GM21360 (cell line): Measurements from ENCODE around the gene C4orf17.
A peak's percentile ranks its signal among the peaks of the same experiment; 100 is the strongest.

Experiments
- ATAC-seq: cut with Tn5 transposase; IDR thresholded peaks from one replicate; pipeline ENCODE4 v1.9.1; 2021; ENCODE audit warnings: mild to moderate bottlenecking, moderate library complexity; ENCODE audit not compliant: unreplicated experiment

The C4orf17 gene

DNA sequence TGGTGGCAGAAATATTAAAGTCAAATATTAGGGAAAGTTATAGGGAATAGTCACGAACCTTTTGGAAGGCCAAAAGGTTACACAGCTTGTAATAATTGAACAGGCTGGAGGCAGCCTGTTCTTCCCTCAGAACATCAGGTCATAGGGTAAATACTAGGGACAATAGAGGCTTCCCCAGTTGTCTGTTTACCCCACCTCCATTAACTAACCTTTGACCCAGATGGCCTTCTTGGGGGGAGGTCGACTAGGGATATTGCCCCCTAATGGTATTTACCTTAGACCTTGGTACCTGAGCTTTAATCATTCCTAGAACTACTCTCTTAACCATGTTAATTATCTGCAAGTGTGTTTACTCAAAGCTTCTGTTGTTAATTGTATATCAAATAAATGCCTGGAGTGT, 26.0 kb downstream of the C4orf17 start:
- ATAC-seq, result no peak

DNA sequence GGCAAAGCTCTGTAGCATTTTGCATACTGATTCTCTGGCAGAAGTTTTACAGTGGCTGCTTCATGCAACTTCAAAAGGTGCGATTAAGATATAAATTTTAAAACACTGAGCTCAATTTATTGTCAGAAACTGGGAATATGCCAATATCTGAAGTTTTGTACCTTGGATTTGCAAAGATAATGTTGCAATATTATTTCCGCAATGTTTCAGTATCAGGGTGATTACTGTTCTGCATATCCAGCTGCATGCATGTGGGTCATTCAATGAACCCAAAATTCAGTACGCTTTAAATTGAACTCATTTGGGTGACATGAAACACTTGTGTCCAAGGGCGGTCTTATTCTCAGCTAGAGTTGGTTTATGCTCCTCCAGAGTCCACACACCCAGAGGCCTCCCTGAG, 26.9 kb downstream of the C4orf17 start:
- no peak for ATAC-seq

DNA sequence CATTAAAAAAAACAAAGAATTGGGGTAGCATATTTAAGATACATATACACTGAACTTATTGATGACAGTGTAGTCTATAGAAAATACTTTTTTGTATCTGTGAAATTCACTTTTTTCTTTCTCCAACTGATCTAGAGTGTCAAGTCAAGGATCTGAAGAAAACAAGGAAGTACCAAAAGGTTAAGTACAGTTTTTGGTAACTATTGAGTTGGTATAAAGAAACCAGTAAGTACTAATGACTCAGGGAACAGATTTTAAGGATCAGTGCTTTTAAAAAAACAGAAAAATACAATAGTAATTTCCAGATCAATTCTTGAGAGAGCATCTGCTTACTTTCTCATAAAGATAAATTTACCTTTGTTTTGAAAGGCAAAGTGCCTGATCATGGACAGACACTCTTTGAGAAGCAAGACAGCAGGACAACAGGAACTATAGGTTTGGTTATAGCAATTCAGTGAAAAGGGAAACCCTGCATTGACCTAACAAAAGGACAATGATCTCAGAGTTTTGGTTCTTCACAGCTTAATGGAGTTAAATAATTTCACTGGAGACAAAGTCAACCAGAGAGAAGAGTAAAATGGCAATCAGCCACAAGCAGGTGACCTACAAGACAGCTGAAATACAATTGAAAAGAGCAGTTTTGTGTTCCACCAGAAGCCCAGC, 29.6 kb downstream of the C4orf17 start:
- no peak for ATAC-seq

DNA sequence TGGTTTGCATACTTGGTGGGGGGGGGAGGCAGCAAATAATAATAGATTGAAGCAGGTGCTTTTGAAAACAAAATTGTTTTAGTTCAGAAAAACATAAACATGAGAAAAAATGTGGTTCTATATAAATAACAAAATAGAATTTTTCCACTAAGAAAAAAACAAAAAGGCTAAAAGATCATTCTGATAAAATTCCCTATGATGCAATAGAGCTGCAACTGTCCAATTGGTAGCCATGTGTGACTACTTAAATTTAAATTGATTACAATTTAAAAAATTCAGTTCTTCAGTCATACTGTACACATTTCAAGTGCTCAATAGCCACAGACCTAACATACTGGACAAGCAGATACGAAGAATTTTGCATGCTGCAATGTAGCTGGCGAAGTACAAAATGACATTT, 42.1 kb downstream of the C4orf17 start:
- no peak for ATAC-seq

DNA sequence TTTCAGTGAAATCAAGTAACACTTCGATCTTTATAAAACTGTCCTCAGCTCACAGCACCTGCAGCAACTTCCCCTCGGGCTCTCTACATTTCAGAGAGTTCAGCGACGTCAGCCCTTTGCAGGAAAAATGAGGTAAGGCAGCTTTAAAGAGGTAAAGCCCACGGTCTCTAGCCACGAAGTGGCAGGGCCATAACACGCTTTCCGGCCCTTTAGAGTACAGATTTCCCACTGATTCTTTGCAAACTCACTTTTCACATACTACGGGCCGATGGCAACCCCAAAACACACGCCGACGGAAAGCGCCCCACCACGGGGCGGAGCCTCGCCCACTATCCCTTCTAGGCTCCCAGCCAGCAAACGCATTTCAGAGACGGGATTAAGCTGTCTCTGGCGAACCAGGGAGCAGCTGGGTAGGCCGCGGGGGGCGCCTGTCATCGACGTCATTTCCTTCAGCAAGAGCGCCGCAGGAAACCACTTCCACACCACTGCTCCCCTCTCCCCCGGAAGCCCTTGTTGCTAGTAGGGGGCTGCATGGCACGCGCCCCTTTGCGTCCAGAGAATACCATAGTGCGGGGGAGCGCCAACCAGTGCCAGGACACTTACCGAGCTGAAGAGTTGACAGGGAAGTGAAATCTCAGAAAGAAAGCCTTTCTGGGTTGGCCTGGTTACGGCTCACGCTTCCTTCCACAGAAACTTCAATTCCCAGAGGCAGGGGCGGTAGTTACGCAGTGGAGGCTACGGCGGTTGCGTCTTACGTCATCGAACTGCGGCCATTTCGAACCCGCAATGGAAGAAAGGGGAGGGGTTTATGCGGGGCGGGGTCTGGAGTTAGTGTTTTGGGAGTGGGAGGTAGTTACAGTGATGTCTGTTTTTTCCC, 52.7 kb downstream of the C4orf17 start, which contains the start of gene TRMT10A:
Gene TRMT10A (minus strand): TSS at position 730 of the 877 bp plus-strand sequence. CDS start 4,701 bp downstream, outside the sequence.
- peak; percentile 93 for ATAC-seq

DNA sequence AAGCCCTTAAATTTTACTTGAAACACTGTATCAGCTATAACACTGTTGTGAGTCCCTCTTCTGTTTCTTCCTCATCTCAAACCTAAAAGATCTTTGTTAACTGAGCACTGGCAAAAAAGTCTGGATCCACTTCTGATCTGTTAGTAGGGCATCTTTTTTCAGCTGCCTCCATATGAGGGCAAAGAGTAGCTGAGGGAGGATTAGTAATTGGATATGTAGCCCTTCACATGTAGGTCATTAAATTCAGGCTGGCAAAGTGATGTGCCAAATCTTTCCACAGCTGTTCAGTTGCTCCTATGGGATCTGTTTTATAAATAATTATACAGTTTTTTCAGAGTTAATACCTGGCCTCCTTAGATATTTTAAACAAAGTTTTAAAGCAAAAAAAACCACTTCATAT, 54.1 kb downstream of the C4orf17 start:
- ATAC-seq, result no peak

DNA sequence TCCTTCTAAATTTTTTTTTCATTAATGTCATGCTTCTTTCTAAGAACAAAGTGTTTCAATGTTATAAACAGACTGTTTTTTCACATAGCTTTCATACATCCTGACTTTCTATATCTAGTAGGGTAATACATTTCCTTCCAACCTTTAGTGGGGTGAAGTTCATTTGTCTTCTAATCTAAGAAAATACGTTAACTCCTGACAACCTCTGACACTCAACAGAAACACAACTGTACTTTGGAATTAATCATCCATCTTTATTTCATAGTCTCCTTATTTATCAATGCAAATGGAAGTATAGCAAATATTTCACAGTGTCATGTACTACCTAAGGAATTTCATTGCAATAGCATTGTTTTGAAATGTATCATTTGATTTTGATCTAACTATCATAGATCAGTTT, 61.1 kb downstream of the C4orf17 start:
- ATAC-seq, result no peak

DNA sequence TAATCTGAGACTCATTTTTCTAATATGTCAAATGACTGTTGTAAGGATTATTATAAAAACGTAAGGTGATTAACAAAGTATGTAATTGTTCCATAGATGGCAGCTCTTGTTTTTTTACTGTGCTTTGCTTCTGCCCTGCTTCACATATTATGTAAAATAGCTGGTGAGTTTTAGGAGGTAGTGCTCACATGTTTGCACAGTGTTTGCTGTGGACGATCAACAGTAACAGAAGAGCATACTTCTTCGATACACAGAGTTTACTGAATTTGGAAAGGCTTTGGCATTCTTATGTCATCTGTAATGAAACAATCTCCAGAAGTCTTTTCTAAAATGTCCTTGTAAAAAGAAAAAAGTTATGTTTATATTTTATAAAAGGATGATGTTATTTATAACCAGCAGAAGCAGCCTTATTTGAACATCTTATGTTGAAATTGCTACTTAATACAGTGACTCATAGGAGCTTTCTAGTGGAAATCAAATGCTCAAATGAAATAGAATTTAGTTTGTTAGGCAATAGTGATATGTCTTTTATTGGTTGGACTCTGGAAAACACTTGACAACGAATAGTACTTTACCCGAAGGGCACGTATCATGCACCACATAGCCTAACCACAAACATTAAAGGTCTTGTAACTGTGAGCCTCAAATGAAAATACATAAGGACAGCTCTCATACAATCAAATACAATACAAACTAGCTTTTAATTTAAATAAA, 61.9 kb downstream of the C4orf17 start:
- no peak for ATAC-seq

DNA sequence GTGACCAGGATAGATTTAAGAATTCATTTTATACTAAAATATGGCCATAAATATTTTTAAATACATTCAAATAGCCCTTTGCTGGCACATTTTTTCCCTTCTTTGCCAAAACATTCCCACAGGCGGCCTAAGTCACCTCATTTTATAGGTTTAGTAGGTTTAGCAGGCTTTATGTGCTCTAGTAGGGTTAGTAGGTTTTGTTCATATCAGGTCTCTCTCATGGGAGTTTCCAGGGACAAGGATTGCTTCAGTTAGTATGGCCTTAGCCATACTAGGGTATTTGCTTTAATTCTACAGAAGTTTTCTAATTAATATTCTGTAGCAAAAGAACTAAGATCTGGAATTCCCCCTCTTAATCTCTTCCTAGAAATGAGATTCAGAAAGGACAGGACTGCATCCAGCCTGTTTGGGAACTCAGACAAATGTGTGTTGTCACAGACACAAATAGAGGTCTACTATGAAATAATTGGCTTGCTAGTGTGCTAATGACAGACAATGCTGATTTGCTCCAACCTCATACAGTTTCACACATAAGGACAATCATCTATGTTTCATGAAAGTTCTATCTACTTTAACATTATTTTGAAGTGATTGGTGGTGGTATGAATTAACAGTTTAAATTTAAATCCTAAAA, 63.0 kb downstream of the C4orf17 start:
- ATAC-seq, result no peak

DNA sequence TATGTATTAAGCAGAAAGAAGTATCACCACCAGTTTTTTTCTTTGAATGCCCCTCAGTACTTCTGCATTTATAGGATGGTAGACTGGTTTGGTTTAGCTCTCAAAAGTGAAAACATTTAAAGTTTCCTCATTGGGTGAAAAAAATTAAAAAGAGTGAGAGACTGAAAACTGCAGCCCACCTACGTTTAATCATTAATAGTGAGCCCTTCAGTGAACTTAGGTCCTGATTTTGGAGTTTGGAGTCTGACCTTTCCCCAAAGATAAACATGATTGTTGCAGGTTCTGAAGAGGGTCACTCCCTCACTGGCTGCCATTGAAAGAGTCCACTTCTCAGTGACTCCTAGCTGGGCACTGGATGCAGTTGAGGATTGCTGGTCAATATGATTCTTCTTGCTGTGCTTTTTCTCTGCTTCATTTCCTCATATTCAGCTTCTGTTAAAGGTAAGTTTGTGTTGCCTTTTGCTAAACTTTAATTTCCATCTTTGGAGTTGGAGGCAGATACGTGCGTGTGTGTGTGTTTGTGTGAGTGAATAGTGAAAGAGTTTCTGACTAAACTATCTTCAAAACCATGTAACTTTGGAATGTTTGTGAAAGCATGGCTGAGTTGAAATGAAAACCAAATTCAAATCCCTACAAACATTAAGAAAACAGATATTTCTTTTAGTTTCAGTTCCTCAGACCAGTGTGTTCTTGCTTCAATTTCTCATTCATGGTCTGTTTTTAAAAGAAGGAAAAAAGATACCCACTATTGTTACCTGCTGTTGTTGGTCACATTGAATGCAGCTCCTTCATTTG, 63.9 kb downstream of the C4orf17 start, which contains the start of gene MTTP:
Gene MTTP (plus strand): TSS at position 295 of the 795 bp plus-strand sequence. CDS start 86 bp downstream, at position 381.
- ATAC-seq, result peak; percentile 76

DNA sequence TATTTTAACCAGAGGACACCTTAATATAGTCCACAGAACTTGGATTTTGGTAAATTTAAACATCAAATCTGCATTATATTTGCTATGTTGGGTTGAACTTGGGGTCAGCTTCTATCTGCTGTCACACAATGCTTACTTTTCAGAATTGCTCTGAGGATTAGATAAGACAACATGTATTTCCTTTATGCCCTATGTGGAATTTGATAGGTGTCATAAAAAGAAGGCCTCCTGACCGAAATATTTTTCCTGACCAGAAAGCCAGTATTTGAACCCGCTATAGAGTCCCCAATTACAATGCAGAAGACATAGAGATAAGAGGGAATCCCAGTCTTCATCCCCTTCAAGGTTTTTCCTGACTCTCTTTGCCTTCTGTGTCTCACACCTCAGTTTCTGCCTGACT, 67.9 kb downstream of the C4orf17 start:
- ATAC-seq, result no peak

DNA sequence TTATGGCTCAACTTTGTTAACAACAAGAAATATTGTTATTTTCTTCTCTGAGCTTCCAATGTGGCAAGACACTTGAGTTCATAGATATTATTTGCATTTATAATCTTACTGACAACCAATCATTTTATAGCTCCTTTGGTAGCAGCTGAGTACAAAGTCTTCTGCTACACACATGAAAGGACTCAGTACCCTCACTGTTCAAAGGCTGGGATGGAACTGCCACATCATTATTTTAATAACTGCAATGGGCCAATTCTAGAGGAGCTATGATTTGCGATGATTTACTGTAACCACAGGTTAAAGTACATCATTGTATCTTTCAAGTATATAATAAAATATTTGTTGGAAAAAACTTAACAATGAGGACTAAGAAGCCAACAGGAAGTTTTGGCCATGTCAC, 74.7 kb downstream of the C4orf17 start:
- ATAC-seq, result no peak

DNA sequence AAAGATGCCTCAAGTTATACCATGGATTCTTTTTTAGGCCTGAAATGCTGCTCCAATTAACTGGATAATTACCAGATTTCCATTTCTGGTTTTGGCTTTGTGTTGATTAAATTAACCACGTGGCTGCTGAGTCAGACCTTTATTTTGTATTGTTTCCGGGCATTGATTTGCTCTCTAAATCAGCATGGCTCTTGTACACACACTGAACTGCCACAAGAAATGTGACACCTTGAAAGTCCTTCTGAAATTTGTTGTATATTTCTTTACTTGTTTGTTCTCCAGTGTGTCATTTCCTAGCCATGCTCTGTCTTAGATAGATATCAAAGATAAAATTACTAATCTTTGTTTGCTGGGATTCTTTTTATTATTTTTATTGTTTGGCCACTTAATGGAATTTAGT, 75.5 kb downstream of the C4orf17 start:
- no peak for ATAC-seq

DNA sequence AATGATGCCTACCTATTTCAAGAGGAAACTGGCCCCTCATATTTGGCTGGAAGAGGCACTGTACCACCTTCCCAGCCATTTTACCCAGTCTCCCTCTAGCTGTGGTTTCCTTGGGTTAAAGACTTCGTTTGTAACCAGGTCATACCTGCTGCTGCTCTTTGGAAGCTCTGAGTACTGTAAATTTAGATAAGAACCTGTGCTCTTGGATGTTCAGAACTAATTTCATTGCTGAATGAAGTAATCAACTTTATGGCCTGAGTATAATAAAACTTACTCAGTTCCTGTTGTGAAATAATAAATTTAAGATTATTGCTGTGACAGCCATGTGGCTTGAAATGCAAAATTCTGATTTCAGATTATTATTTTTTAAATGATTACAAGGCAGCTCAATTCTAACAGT, 76.0 kb downstream of the C4orf17 start:
- ATAC-seq, result no peak

DNA sequence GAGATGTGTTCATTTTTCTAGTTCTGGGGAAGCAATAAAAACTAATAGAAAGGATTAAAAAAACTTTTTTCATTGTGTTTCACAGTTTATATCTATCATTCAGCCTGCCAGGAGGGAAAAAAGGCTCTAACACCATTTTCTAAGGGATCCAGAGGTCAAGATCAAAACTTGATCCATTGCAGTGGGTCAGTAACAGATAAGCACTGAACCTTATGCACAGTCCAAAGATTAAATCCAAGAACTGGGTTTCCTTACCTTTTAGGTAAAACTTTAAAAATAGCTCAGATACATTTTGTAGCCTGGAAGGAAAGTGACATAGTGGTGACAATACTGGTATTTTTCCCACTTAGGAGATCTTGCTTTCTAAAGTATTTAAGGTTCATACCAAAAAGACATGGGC, 76.5 kb downstream of the C4orf17 start:
- ATAC-seq, result no peak

DNA sequence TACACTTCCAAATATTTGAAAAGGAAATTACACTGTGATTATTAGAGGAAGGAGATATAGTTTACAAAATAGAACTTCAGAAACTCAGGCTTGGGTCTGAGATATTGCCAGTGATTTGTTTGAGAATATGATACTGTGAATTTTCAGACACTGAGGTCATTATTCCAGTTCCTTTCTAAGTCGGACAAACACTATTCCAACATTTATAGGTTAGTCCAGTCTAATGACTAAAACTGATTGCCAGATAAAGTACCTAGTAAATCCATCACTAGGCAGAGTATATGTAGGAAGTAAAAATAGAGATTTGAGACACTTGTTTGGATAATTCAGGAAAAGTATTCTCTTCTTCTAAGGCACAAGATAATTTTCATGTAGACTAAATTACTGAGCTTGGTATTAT, 77.0 kb downstream of the C4orf17 start:
- no peak for ATAC-seq

DNA sequence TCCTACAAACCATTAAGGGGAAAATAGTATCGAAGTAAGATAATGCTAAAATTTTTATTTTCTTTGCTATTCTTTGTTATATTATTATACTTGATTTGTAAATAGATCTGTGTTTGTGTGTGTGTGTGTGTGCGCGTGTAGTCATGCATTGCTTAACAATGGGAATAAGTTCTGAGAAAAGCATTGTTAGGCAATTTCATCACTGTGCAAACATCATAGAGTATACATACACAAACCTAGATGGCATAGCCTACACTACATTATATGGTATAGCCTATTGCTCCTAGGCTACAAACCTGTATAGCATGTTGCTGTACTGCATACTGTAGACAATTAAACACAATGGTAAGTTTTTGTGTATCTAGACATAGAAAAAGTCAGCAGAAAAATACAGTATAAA, 80.9 kb downstream of the C4orf17 start:
- ATAC-seq, result no peak
